ENCODE results near the gene GSC2. TPM values are rescaled to one million over a fixed set of nuclear protein-coding genes. Genes with fewer than 3 reads are reported as not detected.
A peak's percentile ranks its signal among the peaks of the same experiment; 100 is the strongest.

GSC2 gene
- total and polyA plus RNA-seq, 9 of the 15 experiments (the other 6 are each of a cell fraction or from before 2014, with no cell fraction given), result not detected

- TF ChIP-seq TEAD2 (tag; IDR thresholded peaks at IDR 0.05), result no peak
- no peak for TF ChIP-seq HNRNPUL1 (IDR thresholded peaks at IDR 0.05; ENCODE audit: low read length)
- TF ChIP-seq BCOR (IDR thresholded peaks at IDR 0.05), result no peak
- TF ChIP-seq NCOA1 (IDR thresholded peaks at IDR 0.05; ENCODE audit: low read depth), result no peak
- no peak for TF ChIP-seq BRCA1 (IDR thresholded peaks at IDR 0.05)
- no peak for TF ChIP-seq BRCA1 (CRISPR knock-in tag; IDR thresholded peaks at IDR 0.05)
- no peak for TF ChIP-seq CHD2 (IDR thresholded peaks at IDR 0.05; ENCODE audit: low read depth, low read length)
- no peak for TF ChIP-seq PHF20 (IDR thresholded peaks at IDR 0.05; ENCODE audit: partially characterized antibody)
- TF ChIP-seq ZNF184 (CRISPR knock-in tag; IDR thresholded peaks at IDR 0.05), result no peak
- TF ChIP-seq KDM5B (IDR thresholded peaks at IDR 0.05; ENCODE audit: insufficient replicate concordance, low read depth, low read length), result peak; percentile 74
- TF ChIP-seq CBX8 (IDR thresholded peaks at IDR 0.05; ENCODE audit: borderline replicate concordance, extremely low read depth, low read depth, low read length, poor library complexity, severe bottlenecking), result no peak
- no peak for TF ChIP-seq SIX5 (IDR thresholded peaks at IDR 0.05; ENCODE audit: borderline replicate concordance in 1 of 2, insufficient read depth in 1 of 2, low read depth in 1 of 2, low read length in 2 of 2)
- TF ChIP-seq FOXJ2 (tag; IDR thresholded peaks at IDR 0.05), result no peak
- no peak for TF ChIP-seq RFX7 (CRISPR knock-in tag; IDR thresholded peaks at IDR 0.05)
- no peak for TF ChIP-seq SMARCA5 (IDR thresholded peaks at IDR 0.05)
- TF ChIP-seq TRIM28 (IDR thresholded peaks at IDR 0.05), result no peak
- TF ChIP-seq BACH1 (tag; IDR thresholded peaks at IDR 0.05), result no peak
- no peak for TF ChIP-seq FOXJ3 (CRISPR knock-in tag; IDR thresholded peaks at IDR 0.05)
- no peak for TF ChIP-seq CUX1 (CRISPR knock-in tag; IDR thresholded peaks at IDR 0.05)
- no peak for TF ChIP-seq MCM2 (IDR thresholded peaks at IDR 0.05; ENCODE audit: low read depth)
- no peak for TF ChIP-seq CSDE1 (IDR thresholded peaks at IDR 0.05)
- TF ChIP-seq HOMEZ (CRISPR knock-in tag; IDR thresholded peaks at IDR 0.05), result no peak
- no peak for TF ChIP-seq CEBPG (CRISPR knock-in tag; IDR thresholded peaks at IDR 0.05)
- TF ChIP-seq CEBPG (tag; conservative IDR thresholded peaks at IDR 0.05 in 1 of 2, IDR thresholded peaks at IDR 0.05 in 1 of 2), result no peak
Observed at GRCh38 chr22:19169002-19169946, 19.2 kb upstream of the GSC2 start (continued).

All from K562 (cell line).